ENCODE data around the gene CDC42BPB. TPM values are rescaled to one million over a fixed set of nuclear protein-coding genes. Genes with fewer than 3 reads are reported as not detected.

CDC42BPB gene
- total and polyA plus RNA-seq, 2 donors from 2014 or later: 22.5 to 127 TPM

- Histone ChIP-seq H3K27me3 (ENCODE audit: control insufficient read depth, insufficient read depth, low read length) (peaks cover 11% of the 10 kb centered on the region), H3K9ac (ENCODE audit: low read length in 3 of 3) (no peak overlapping the region), H3K4me3 (ENCODE audit: low read length in 3 of 3) (no peak overlapping the region), H3K4me1 (ENCODE audit: control insufficient read depth in 2 of 3, insufficient read depth in 2 of 3, low read depth in 1 of 3, low read length in 3 of 3) (peaks cover 0 to 14% (median 0%) of the 10 kb centered on the region in 3 donors), H3K9me3 (ENCODE audit: control insufficient read depth in 2 of 3, insufficient read depth in 1 of 3, low read length in 3 of 3) (no peaks in the 10 kb centered on the region), H3K36me3 (ENCODE audit: control insufficient read depth in 2 of 3, insufficient read depth in 3 of 3, low read length in 3 of 3) (no peaks in the 10 kb centered on the region), H3K27ac (ENCODE audit: low read depth in 2 of 2, low read length in 2 of 2) (no peak overlapping the region)
- intact Hi-C loops (cut with DNase I): loop anchor here (10.0 kb wide), 2 partner anchors 72 to 192 kb away; no protein-coding TSS in a partner anchor
- peak in 1 of 5 donors; percentile 78 for DNase-seq
- FAIRE-seq: no peak
- no peak for TF ChIP-seq CTCF (IDR thresholded peaks at IDR 0.05; ENCODE audit: borderline replicate concordance, extremely low read depth, insufficient read depth)
Measured at GRCh38 chr14:103102689-103103260, 45.4 kb upstream of the CDC42BPB start.

- Histone ChIP-seq H3K9me3 (ENCODE audit: control insufficient read depth in 2 of 3, insufficient read depth in 1 of 3, low read length in 3 of 3) (no peaks in the 10 kb centered on the region), H3K27ac (ENCODE audit: low read depth in 2 of 2, low read length in 2 of 2) (no peak overlapping the region), H3K9ac (ENCODE audit: low read length in 3 of 3) (no peak overlapping the region), H3K4me3 (ENCODE audit: low read length in 3 of 3) (no peak overlapping the region), H3K27me3 (ENCODE audit: control insufficient read depth, insufficient read depth, low read length) (peaks cover 11% of the 10 kb centered on the region), H3K36me3 (ENCODE audit: control insufficient read depth in 2 of 3, insufficient read depth in 3 of 3, low read length in 3 of 3) (no peaks in the 10 kb centered on the region), H3K4me1 (ENCODE audit: control insufficient read depth in 2 of 3, insufficient read depth in 2 of 3, low read depth in 1 of 3, low read length in 3 of 3) (peaks cover 0 to 14% (median 0%) of the 10 kb centered on the region in 3 donors)
- DNase-seq (peak in 3 of 5 donors; percentile 65 to 78 (median 78)), FAIRE-seq (no peak)
- intact Hi-C loops (cut with DNase I): loop anchor here (10.0 kb wide), 2 partner anchors 73 to 193 kb away; no protein-coding TSS in a partner anchor
- no peak for TF ChIP-seq CTCF (IDR thresholded peaks at IDR 0.05; ENCODE audit: borderline replicate concordance, extremely low read depth, insufficient read depth)
Measured at GRCh38 chr14:103101963-103102688, 44.8 kb upstream of the CDC42BPB start.

GRCh38 chr14:103101257-103101962, 44.1 kb upstream of the CDC42BPB start:
- FAIRE-seq (no peak), DNase-seq (peak in 1 of 5 donors; percentile 54)
- Histone ChIP-seq H3K9me3 (ENCODE audit: control insufficient read depth in 2 of 3, insufficient read depth in 1 of 3, low read length in 3 of 3) (no peaks in the 10 kb centered on the region), H3K36me3 (ENCODE audit: control insufficient read depth in 2 of 3, insufficient read depth in 3 of 3, low read length in 3 of 3) (no peaks in the 10 kb centered on the region), H3K4me1 (ENCODE audit: control insufficient read depth in 2 of 3, insufficient read depth in 2 of 3, low read depth in 1 of 3, low read length in 3 of 3) (peaks cover 0 to 14% (median 0%) of the 10 kb centered on the region in 3 donors), H3K4me3 (ENCODE audit: low read length in 3 of 3) (no peak overlapping the region), H3K27me3 (ENCODE audit: control insufficient read depth, insufficient read depth, low read length) (peaks cover 11% of the 10 kb centered on the region), H3K9ac (ENCODE audit: low read length in 3 of 3) (no peak overlapping the region), H3K27ac (ENCODE audit: low read depth in 2 of 2, low read length in 2 of 2) (no peak overlapping the region)
- intact Hi-C loops (cut with DNase I): loop anchor here (10.0 kb wide), 2 partner anchors 73 to 193 kb away; no protein-coding TSS in a partner anchor
- TF ChIP-seq CTCF (IDR thresholded peaks at IDR 0.05; ENCODE audit: borderline replicate concordance, extremely low read depth, insufficient read depth): no peak
